Endothelial cell of hepatic sinusoid (primary cell): ENCODE measurements around the gene WFDC9.
"Not testable (repeated sequence)": the region's sequence is repeated elsewhere in the genome, so short reads cannot be mapped to it uniquely, and the experiment has no call there.

Experiments
- in situ Hi-C: cut with HindIII; loops from 2 replicates; pipeline ENCODE4 v1.10.0; 2017; ENCODE audit warnings: low sequenced_read_pairs

Gene WFDC9

GRCh38 chr20:45593498-45593897 lies 37.6 kb downstream of the WFDC9 start:
- in situ Hi-C loops, result loop anchor here (10.0 kb wide), 1 partner anchor 91 kb away; no protein-coding TSS in a partner anchor

DNA sequence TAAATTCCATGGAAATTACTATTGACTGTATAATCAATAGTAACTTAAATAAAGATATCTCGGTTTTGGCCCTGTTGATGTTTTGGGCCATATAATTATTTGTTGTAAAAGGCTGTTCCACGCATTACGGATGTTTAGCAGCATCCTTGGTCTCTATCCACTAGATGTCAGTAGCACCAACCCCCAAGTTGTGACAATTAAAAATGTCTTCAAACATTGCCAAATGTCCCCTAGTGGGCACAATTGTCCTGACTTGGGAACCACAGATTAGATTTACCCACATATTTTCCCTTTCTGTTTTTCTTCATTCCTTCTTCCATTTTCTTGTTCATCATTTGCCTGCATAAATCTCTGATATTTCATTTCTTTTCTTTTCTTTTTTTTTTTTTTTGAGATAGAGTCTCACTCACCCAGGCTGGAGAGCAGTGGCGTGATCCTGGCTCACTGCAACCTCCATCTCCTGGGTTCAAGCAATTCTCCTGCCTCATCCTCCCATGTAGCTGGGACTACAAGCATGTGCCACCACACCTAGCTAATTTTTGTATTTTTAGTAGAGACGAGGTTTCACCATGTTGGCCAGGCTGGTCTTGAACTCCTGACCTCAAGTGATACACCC lies 38.4 kb downstream of the WFDC9 start:
- in situ Hi-C loops, result loop anchor here (10.0 kb wide), 1 partner anchor 92 kb away; no protein-coding TSS in a partner anchor

DNA sequence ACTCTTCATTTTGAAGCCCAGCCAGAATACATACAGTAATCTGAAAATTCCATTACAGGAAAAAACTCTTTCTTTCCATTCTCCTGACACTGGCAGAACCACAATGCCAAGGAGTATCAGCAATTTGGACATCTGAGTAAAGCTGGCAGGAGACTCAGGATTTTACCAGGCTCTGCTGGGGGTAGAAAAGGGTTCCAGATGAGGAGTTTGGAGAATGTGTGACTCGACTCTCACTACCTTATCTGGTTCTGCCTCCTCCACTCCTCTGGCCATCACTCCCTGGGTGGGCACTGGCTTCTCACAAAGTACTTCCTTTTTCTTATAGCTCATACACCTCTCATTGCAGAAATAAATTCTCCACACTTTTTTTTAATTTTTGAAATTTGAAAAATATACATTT lies 41.4 kb downstream of the WFDC9 start:
- in situ Hi-C loops, result loop anchor here (10.0 kb wide), 1 partner anchor 95 kb away; no protein-coding TSS in a partner anchor

DNA sequence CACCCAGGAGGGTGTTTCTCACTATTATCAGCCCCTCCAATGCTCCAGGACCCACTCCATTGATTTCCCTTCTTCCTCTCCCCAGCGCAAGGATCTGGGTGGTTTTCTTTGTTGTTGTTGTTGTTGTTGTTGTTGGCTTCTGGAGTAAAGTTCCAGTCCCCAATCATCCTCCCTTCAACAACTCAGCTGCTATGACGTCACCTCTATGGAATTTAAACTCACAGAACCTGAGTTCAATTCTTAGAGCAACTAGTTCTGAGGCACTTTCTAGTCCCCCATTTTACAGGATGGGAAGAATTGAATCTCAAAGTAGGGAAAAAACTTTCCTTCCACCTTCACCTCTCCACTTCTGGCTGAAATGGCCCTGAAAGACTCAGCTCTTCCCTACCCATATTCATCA lies 42.3 kb downstream of the WFDC9 start:
- in situ Hi-C loops, result no loop called here

GRCh38 chr20:45585986-45586385 lies 45.1 kb downstream of the WFDC9 start:
- in situ Hi-C loops, result not testable (repeated sequence)

- in situ Hi-C loops, result not testable (repeated sequence)
Measured at GRCh38 chr20:45584294-45584693, 46.8 kb downstream of the WFDC9 start.

DNA sequence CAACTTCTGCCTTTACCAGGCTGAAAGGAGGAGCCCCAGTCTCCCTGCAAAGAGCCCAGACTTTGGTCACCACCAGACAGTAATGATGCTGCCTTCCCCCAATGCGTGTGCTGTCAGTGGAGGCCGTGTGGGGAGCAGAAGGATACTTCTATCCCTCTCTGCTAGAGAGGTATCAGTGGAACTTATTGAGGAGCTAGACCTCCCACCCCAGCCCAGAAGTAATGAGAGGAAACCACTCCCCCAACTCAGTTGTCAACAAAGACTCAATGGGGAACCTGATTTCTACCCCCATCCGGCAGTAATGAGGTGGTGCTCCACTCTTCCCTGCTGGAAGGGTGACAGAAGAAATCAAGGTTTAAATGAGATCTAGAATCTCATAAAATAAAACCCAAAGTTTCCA lies 47.6 kb downstream of the WFDC9 start:
- in situ Hi-C loops, result no loop called here

DNA sequence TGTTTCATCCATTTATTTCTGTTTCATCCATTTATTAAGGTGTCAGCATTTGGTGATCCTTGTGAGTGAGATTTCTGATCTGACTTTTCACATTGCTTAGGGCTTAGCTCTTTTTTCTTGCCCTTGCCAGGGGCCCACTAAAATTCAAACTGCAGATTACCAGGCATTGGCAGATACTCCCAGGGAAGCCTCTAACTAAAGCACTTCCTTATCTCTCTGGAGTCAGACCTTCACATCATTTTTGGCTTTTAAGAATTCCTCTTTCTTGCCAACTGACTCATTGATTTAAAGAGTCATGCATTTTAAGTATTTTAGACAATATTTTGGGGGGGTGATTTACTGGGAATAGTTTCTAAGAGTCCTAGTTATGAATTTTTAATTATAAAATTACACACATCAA lies 49.4 kb downstream of the WFDC9 start:
- in situ Hi-C loops, result no loop called here

DNA sequence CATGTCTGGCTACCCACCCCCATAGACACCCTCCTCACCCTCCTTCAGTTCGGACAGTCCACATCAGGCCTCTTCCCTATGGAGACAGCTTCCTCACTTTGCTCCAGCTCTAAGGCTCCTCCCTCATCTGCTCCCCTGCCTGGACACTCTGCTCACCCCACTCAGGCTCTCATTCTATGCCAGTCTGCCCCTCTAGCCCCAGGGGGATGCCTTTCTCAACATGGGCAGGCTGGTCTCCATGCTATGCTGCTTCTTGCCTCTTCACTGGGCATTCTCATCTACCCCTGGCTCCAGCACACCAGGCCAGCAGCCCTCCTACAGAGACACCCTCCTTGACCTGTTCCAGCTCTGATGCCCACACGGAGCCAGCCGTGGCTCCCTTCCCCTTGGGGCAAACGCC lies 51.9 kb downstream of the WFDC9 start, which contains the start of gene WFDC8:
TSS of gene WFDC8 (minus strand) at position 101 of the 400 bp plus-strand sequence. CDS start at position 64, 37 bp downstream.
- in situ Hi-C loops, result loop anchor here (5.0 kb wide), 1 partner anchor 33 kb away; no protein-coding TSS in a partner anchor

DNA sequence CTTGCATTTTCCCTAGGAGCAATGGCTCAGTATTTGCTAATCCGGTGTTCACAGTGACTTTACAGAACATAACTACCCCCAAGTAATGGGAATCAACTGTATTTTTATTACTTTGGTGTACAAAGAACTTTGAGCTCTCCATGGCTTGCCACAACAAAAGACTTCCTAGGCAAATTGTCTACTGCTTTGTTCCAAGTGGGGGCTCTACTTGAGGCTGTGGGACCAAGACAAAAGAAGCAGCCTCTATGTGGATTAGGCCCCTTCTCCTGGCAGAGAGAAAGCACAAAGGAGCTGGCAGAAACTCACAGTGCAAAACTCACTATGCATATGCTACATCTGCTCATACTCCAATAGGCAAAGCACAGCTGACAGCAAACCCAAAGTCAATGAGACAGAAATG lies 52.9 kb downstream of the WFDC9 start:
- in situ Hi-C loops, result loop anchor here (5.0 kb wide), 1 partner anchor 34 kb away; no protein-coding TSS in a partner anchor

- in situ Hi-C loops, result loop anchor here (5.0 kb wide), 1 partner anchor 35 kb away; no protein-coding TSS in a partner anchor
Measured at GRCh38 chr20:45576995-45577394, 54.1 kb downstream of the WFDC9 start.

GRCh38 chr20:45575931-45576330 lies 55.2 kb downstream of the WFDC9 start:
- in situ Hi-C loops, result loop anchor here (5.0 kb wide), 1 partner anchor 36 kb away; no protein-coding TSS in a partner anchor

DNA sequence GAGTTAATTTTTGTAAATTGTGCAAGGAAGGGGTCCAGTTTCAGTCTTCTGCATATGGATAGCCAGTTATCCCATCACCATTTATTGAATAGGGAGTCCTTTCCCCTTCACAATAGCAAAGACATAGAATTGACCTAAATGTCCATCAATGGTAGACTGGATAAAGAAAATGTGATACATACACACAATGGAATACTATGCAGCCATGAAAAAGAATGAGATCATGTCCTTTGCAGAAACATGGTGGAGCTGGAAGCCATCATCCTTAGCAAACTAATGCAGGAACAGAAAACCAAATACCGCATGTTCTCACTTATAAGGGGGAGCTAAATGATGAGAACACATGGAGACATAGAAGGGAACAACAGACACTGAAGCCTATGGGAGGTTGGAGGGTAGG lies 61.4 kb downstream of the WFDC9 start:
- in situ Hi-C loops, result not testable (repeated sequence)

DNA sequence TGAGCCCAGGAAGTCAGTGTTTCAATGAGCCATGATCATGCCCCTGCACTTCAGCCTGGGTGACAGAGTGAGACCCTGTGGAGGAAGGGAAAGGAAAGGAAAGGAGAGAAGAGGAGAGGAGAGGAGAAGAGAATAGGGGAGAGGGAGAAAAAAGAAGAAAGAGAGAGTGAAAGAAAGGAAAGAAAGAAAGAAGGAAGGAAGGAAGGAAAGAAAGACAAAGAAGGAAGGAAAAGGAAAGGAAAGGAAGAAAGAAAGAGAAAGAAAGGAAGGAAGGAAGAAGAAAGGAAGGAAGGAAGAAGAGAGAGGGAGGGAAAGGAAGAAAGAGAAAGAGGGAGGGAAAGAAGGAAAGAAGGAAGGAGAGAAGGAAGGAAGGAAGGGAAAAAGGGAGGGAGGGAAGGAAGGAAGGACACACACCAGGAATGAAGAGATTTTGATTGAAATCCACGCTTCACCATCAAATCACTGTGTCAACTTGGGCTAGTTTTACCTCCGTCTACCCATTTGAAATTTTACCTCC lies 66.3 kb downstream of the WFDC9 start:
- in situ Hi-C loops, result no loop called here
